A673 (cell line): ENCODE results near the gene IGFBP1. TPM values are rescaled to one million over a fixed set of nuclear protein-coding genes. Genes with fewer than 3 reads are reported as not detected.

Experiments used
- BruUV-seq: library from RNA; stranded (reverse); fragments of 400-500 nt; replicated peaks from 2 replicates; lab custom pipeline; 2021; lab: Mats Ljungman, UMichigan
- CTCF ChIA-PET: fragments of 300-600 bp; sonication (Branson Sonifier 250); formaldehyde crosslinking; loops from one replicate; lab custom pipeline; 2022; ENCODE audit warnings: antibody characterized with exemption; lab: Charles Lee
- POLR2A ChIA-PET: fragments of 300-600 bp; sonication (Branson Sonifier 250); formaldehyde crosslinking; loops from one replicate; lab custom pipeline; 2022; ENCODE audit warnings: antibody characterized with exemption; ENCODE audit not compliant: low non-redundant PET; lab: Charles Lee
- DNase-seq: peaks from one replicate; pipeline ENCODE4 v3.0.0-alpha.2; 2015; ENCODE audit warnings: low spot score
- H3K27ac ChIP-seq: fragments of 200-600 bp; sonication (generic); 2 replicates; pipeline ENCODE4 v1.5.1; 2016; ENCODE audit warnings: mixed run types, low read depth, mild to moderate bottlenecking, mixed read lengths, antibody characterized with exemption, low read length; ENCODE audit not compliant: poor library complexity, severe bottlenecking
- H3K27me3 ChIP-seq: fragments of 200-600 bp; sonication (generic); replicated peaks from 2 replicates; pipeline ENCODE4 v1.6.1; 2017; ENCODE audit warnings: mixed run types, low read depth, mild to moderate bottlenecking, mixed read lengths, antibody characterized with exemption, low read length; ENCODE audit not compliant: insufficient read depth, poor library complexity
- H3K36me3 ChIP-seq: fragments of 200-600 bp; sonication (generic); 2 replicates; pipeline ENCODE4 v1.6.1; 2016; ENCODE audit warnings: mixed run types, mild to moderate bottlenecking, mixed read lengths, antibody characterized with exemption, low read length; ENCODE audit not compliant: insufficient read depth, poor library complexity, severe bottlenecking
- H3K4me1 ChIP-seq: fragments of 200-600 bp; sonication (generic); 2 replicates; pipeline ENCODE4 v1.6.1; 2017; ENCODE audit warnings: mixed run types, mild to moderate bottlenecking, mixed read lengths, antibody characterized with exemption, low read length; ENCODE audit not compliant: insufficient read depth, poor library complexity, severe bottlenecking
- H3K4me3 ChIP-seq: fragments of 200-600 bp; sonication (generic); 2 replicates; pipeline ENCODE4 v1.5.1; 2016; ENCODE audit warnings: low read depth, mixed run types, mild to moderate bottlenecking, mixed read lengths, low read length; ENCODE audit not compliant: poor library complexity, severe bottlenecking
- H3K9me3 ChIP-seq: fragments of 200-600 bp; sonication (generic); 2 replicates; pipeline ENCODE4 v1.6.1; 2016; ENCODE audit warnings: mixed run types, low read depth, mild to moderate bottlenecking, mixed read lengths, antibody characterized with exemption, low read length; ENCODE audit not compliant: poor library complexity, severe bottlenecking
- EZH2 ChIP-seq: fragments of 200-600 bp; sonication (generic); IDR thresholded peaks from 2 replicates; pipeline ENCODE4 v1.6.1; 2017; ENCODE audit warnings: borderline replicate concordance, low read depth, mild to moderate bottlenecking, mixed read lengths, antibody characterized with exemption, low read length; ENCODE audit not compliant: poor library complexity, severe bottlenecking
- intact Hi-C: fragments of 100-400 bp; cut with micrococcal nuclease; formaldehyde crosslinking; loops from one replicate; pipeline ENCODE4 v1.10.0; 2022; ENCODE audit not compliant: unreplicated experiment
- total RNA-seq: library from RNA; stranded (reverse); gene quantifications from 2 replicates; pipeline ENCODE4 v1.2.3, GENCODE V29; 2021
- TF ChIP-seq, protein P1 (sequence below): fragments of 300-800, 200-600 bp; sonication (generic); conservative IDR thresholded peaks from 2 replicates; pipeline ENCODE4 v1.5.1; 2017; ENCODE audit warnings: low read depth, mild to moderate bottlenecking, antibody characterized with exemption, low read length, moderate library complexity, mixed read lengths

IGFBP1 gene
- total RNA-seq, 1 experiment from 2014 or later = not detected

DNA sequence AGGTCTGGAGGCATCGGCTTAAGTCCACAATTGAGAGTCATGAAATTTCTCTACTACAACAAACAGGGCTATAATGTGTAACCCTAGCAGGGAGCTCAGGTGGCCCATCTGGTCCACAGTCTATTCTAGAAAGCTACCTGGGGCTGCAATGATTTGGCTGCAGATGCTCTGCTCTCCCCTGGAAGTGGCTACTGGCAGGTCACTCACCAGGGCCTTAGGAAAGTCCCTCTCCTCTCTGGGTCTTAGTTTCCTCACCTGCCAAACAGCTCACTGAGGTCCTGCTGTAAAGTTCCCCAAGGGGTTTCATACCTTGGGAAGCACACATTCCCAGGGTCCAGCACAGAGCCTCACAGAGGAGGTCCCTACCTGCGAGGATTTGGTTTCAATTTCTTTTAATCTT lies 30.3 kb downstream of the IGFBP1 start:
- peaks cover 79% of the 10 kb centered on the region for H3K27me3 ChIP-seq
- H3K27ac ChIP-seq = no peak overlapping the region
- no peak overlapping the region for H3K4me3 ChIP-seq
- H3K9me3 ChIP-seq = no peaks in the 10 kb centered on the region
- peaks cover 5% of the 10 kb centered on the region for H3K4me1 ChIP-seq
- H3K36me3 ChIP-seq = no peaks in the 10 kb centered on the region
- ChIA-PET POLR2A (no interaction called here), CTCF (no interaction called here)
- TF ChIP-seq, protein P1, sequence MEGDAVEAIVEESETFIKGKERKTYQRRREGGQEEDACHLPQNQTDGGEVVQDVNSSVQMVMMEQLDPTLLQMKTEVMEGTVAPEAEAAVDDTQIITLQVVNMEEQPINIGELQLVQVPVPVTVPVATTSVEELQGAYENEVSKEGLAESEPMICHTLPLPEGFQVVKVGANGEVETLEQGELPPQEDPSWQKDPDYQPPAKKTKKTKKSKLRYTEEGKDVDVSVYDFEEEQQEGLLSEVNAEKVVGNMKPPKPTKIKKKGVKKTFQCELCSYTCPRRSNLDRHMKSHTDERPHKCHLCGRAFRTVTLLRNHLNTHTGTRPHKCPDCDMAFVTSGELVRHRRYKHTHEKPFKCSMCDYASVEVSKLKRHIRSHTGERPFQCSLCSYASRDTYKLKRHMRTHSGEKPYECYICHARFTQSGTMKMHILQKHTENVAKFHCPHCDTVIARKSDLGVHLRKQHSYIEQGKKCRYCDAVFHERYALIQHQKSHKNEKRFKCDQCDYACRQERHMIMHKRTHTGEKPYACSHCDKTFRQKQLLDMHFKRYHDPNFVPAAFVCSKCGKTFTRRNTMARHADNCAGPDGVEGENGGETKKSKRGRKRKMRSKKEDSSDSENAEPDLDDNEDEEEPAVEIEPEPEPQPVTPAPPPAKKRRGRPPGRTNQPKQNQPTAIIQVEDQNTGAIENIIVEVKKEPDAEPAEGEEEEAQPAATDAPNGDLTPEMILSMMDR = no peak
- TF ChIP-seq EZH2 = no peak
- DNase-seq = no peak
- intact Hi-C loops = loop anchor here (10.0 kb wide), 1 partner anchor 1906 kb away; no protein-coding TSS in a partner anchor
- no TSS peak for BruUV-seq

DNA sequence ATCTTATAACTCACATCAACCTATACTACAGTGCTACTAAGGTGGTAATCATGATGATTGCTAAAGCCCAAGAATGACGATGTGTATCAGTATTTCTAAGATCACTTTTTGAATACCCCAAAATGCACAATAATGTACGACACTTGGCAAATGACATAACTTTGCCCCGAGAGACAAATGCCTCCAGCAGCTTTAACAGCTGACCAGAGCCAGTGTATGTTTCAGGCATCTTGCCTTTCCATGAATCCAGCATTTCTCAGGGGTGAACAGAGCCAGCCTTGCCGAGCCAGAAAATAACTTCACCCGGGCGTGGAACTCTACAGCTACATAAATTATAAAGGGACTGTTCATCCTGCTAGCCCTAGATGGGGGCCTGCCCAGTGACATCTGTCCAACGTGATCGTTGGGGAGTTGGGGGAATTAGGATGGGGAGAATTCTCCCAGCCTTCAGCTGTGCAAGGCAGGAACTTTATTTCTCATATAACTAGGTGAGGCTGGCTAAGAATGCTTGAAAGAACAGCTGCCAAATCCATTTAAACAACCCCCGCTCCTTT lies 31.0 kb downstream of the IGFBP1 start:
- H3K4me3 ChIP-seq = no peak overlapping the region
- POLR2A ChIA-PET = no interaction called here
- CTCF ChIA-PET = no interaction called here

DNA sequence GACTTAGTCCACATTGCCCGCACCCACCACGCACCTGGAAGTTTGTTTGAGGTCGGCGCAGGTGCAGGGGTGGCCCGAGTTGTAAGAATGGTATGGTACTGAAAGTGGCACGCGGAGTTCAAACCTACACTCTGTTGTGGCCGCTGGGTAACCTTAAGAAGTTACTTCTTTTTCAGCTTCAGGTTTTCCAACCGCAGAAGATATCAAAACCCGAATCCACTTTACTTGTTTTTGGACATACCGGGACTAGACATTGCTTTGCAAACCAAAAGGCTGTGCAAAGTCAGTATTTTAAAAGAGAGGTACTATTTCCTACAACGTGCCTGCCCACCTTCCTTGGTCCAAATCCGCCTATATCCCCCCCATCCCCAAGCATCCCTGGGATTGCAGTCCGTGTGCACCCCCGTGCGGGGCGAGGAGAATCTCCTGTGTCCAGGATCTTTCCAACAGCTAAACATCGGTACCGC lies 31.7 kb downstream of the IGFBP1 start:
- CTCF ChIA-PET = no interaction called here
- Histone ChIP-seq H3K4me1 (peaks cover 5% of the 10 kb centered on the region), H3K36me3 (no peaks in the 10 kb centered on the region), H3K27me3 (peaks cover 87% of the 10 kb centered on the region), H3K4me3 (no peak overlapping the region), H3K9me3 (no peaks in the 10 kb centered on the region), H3K27ac (no peak overlapping the region)
- no peak for DNase-seq
- intact Hi-C loops = loop anchor here (5.0 to 10.0 kb wide), 4 partner anchors 432 to 1905 kb away; no protein-coding TSS in a partner anchor
- no TSS peak for BruUV-seq
- POLR2A ChIA-PET = no interaction called here
- TF ChIP-seq EZH2 = no peak
- TF ChIP-seq, protein P1 = no peak

More for the DNA sequence above, 31.0 kb downstream of the IGFBP1 start:
- Histone ChIP-seq H3K9me3 (no peaks in the 10 kb centered on the region), H3K27ac (no peak overlapping the region), H3K4me1 (peaks cover 5% of the 10 kb centered on the region), H3K27me3 (peaks cover 85% of the 10 kb centered on the region), H3K36me3 (no peaks in the 10 kb centered on the region)
- DNase-seq = no peak
- BruUV-seq = no TSS peak
- intact Hi-C loops = loop anchor here (10.0 kb wide), 1 partner anchor 1905 kb away; no protein-coding TSS in a partner anchor
- TF ChIP-seq, protein P1 = no peak
- TF ChIP-seq EZH2 = no peak
